OCI-LY7 (cell line): ENCODE data around the gene GRM5.

Experiments
- CTCF ChIP-seq: fragments of 200-600 bp; sonication (generic); conservative IDR thresholded peaks from 2 replicates; pipeline ENCODE4 v1.5.1; 2014; ENCODE audit warnings: mild to moderate bottlenecking, antibody characterized with exemption, low read length, moderate library complexity, mixed read lengths
- EZH2phosphoT487 ChIP-seq: fragments of 200-600 bp; sonication (generic); IDR thresholded peaks from 2 replicates; pipeline ENCODE4 v1.6.1; 2018; ENCODE audit warnings: low read depth, borderline replicate concordance, mild to moderate bottlenecking, mixed run types, antibody characterized with exemption, low read length, moderate library complexity, mixed read lengths

- no peak for TF ChIP-seq CTCF
- TF ChIP-seq EZH2phosphoT487, result no peak
These were observed 578.1 kb downstream of the GRM5 start for GRCh38 chr11:88487646-88488045.
